H9 (cell line): ENCODE data around the gene LRRC17. TPM values are rescaled to one million over a fixed set of nuclear protein-coding genes. Genes with fewer than 3 reads are reported as not detected.

Experiments used
- DNase-seq: peaks from one replicate; pipeline ENCODE4 v3.0.0-alpha.2; 2017
- H2AFZ ChIP-seq: one replicate; pipeline ENCODE4 v1.6.1; 2013; ENCODE audit warnings: mild to moderate bottlenecking, low read length, control low read depth, moderate library complexity
- H2AK5ac ChIP-seq: 2 replicates; pipeline ENCODE4 v1.6.1; 2013; ENCODE audit warnings: low read length, control low read depth, mixed read lengths; ENCODE audit not compliant: insufficient read length
- H2BK120ac ChIP-seq: one replicate; pipeline ENCODE4 v1.6.1; 2013; ENCODE audit warnings: low read depth, mild to moderate bottlenecking, low read length, control low read depth, inconsistent platforms; ENCODE audit not compliant: poor library complexity, severe bottlenecking
- H2BK12ac ChIP-seq: 2 replicates; pipeline ENCODE4 v1.6.1; 2013; ENCODE audit warnings: low read length, control low read depth, mixed read lengths, low read depth; ENCODE audit not compliant: insufficient read length
- H2BK15ac ChIP-seq: 2 replicates; pipeline ENCODE4 v1.6.1; 2013; ENCODE audit warnings: low read depth, low read length, control low read depth
- H2BK20ac ChIP-seq: one replicate; pipeline ENCODE4 v1.6.1; 2013; ENCODE audit warnings: low read depth, mild to moderate bottlenecking, low read length, control low read depth, inconsistent platforms; ENCODE audit not compliant: poor library complexity, severe bottlenecking
- H2BK5ac ChIP-seq: 2 replicates; pipeline ENCODE4 v1.6.1; 2013; ENCODE audit warnings: low read length, control low read depth, mixed read lengths; ENCODE audit not compliant: insufficient read length
- H3K14ac ChIP-seq: 2 replicates; pipeline ENCODE4 v1.6.1; 2013; ENCODE audit warnings: low read length, control low read depth; ENCODE audit not compliant: insufficient read depth
- H3K18ac ChIP-seq: 2 replicates; pipeline ENCODE4 v1.6.1; 2013; ENCODE audit warnings: low read depth, mild to moderate bottlenecking, mixed read lengths, low read length, control low read depth; ENCODE audit not compliant: insufficient read length
- H3K23ac ChIP-seq: 2 replicates; pipeline ENCODE4 v1.6.1; 2013; ENCODE audit warnings: low read length, control low read depth, mixed read lengths, low read depth; ENCODE audit not compliant: insufficient read length
- H3K23me2 ChIP-seq: 2 replicates; pipeline ENCODE4 v1.6.1; 2013; ENCODE audit warnings: low read depth, mild to moderate bottlenecking, mixed read lengths, low read length, control low read depth; ENCODE audit not compliant: insufficient read length, poor library complexity, severe bottlenecking
- H3K27ac ChIP-seq: 2 replicates; pipeline ENCODE4 v1.5.1; 2013; ENCODE audit warnings: low read length, control low read depth, mixed read lengths, low read depth; ENCODE audit not compliant: insufficient read length
- H3K27me3 ChIP-seq: 2 replicates; pipeline ENCODE4 v1.6.1; 2013; ENCODE audit warnings: low read length, control low read depth, inconsistent platforms; ENCODE audit not compliant: insufficient read depth
- H3K4ac ChIP-seq: 2 replicates; pipeline ENCODE4 v1.6.1; 2013; ENCODE audit warnings: low read depth, mild to moderate bottlenecking, control low read depth, inconsistent platforms, low read length, moderate library complexity
- H3K4me1 ChIP-seq: 2 replicates; pipeline ENCODE4 v1.6.1; 2013; ENCODE audit warnings: low read length, control low read depth, inconsistent platforms; ENCODE audit not compliant: insufficient read depth
- H3K4me2 ChIP-seq: 2 replicates; pipeline ENCODE4 v1.6.1; 2013; ENCODE audit warnings: low read length, control low read depth, mixed read lengths; ENCODE audit not compliant: insufficient read length, insufficient read depth
- H3K56ac ChIP-seq: 2 replicates; pipeline ENCODE4 v1.6.1; 2013; ENCODE audit warnings: low read depth, mild to moderate bottlenecking, mixed read lengths, low read length, control low read depth; ENCODE audit not compliant: insufficient read length
- H3K79me1 ChIP-seq: 2 replicates; pipeline ENCODE4 v1.6.1; 2013; ENCODE audit warnings: low read depth, mild to moderate bottlenecking, moderate library complexity, low read length, control low read depth, inconsistent platforms; ENCODE audit not compliant: insufficient read depth, poor library complexity, severe bottlenecking
- H3K79me2 ChIP-seq: 2 replicates; pipeline ENCODE4 v1.6.1; 2013; ENCODE audit warnings: low read length, control low read depth, inconsistent platforms; ENCODE audit not compliant: insufficient read depth
- H3K9ac ChIP-seq: 2 replicates; pipeline ENCODE4 v1.6.1; 2013; ENCODE audit warnings: low read length, control low read depth, mixed read lengths; ENCODE audit not compliant: insufficient read length; ENCODE audit errors: extremely low read depth
- H3K9me3 ChIP-seq: one replicate; pipeline ENCODE4 v1.6.1; 2013; ENCODE audit warnings: low read depth, low read length, inconsistent platforms; ENCODE audit not compliant: control insufficient read depth
- H3T11ph ChIP-seq: one replicate; pipeline ENCODE4 v1.6.1; 2013; ENCODE audit warnings: mild to moderate bottlenecking, low read length, control low read depth, inconsistent platforms
- H4K20me1 ChIP-seq: one replicate; pipeline ENCODE4 v1.6.1; 2013; ENCODE audit not compliant: control insufficient read depth, insufficient read length, insufficient read depth
- H4K5ac ChIP-seq: 2 replicates; pipeline ENCODE4 v1.6.1; 2013; ENCODE audit warnings: low read depth, mild to moderate bottlenecking, mixed read lengths, low read length, control low read depth; ENCODE audit not compliant: insufficient read length
- H4K8ac ChIP-seq: replicated peaks from 2 replicates; pipeline ENCODE4 v1.6.1; 2013; ENCODE audit warnings: low read length, control low read depth, mixed read lengths, low read depth; ENCODE audit not compliant: insufficient read length
- H4K91ac ChIP-seq: 2 replicates; pipeline ENCODE4 v1.6.1; 2013; ENCODE audit warnings: low read depth, mild to moderate bottlenecking, moderate library complexity, mixed read lengths, low read length, control low read depth; ENCODE audit not compliant: insufficient read length
- H3K27ac Mint-ChIP-seq, 3 experiments: 2 replicates in 2 of 3; 3 replicates in 1 of 3; pipeline ENCODE4 v1.8.0; 2020 to 2021; ENCODE audit warnings: mixed read lengths in 3 of 3, mild to moderate bottlenecking in 1 of 3, moderate library complexity in 1 of 3
- H3K27me3 Mint-ChIP-seq: 2 replicates; pipeline ENCODE4 v1.8.0; 2021; ENCODE audit warnings: low read depth, mild to moderate bottlenecking, moderate library complexity, mixed read lengths
- H3K36me3 Mint-ChIP-seq, 3 experiments: 2 replicates in 2 of 3; 3 replicates in 1 of 3; pipeline ENCODE4 v1.8.0; 2020 to 2021; ENCODE audit warnings: low read depth in 3 of 3, mixed read lengths in 3 of 3; ENCODE audit not compliant: insufficient read depth in 1 of 3
- H3K4me1 Mint-ChIP-seq, 2 experiments: 2 replicates each; pipeline ENCODE4 v1.8.0; 2020; ENCODE audit warnings: mixed read lengths in 2 of 2
- H3K4me3 Mint-ChIP-seq, 2 experiments: 2 replicates in 1 of 2; 3 replicates in 1 of 2; pipeline ENCODE4 v1.8.0; 2020 to 2021; ENCODE audit warnings: mild to moderate bottlenecking in 2 of 2, mixed read lengths in 2 of 2, moderate library complexity in 1 of 2
- H3K9me3 Mint-ChIP-seq, 2 experiments: 2 replicates in 1 of 2; 3 replicates in 1 of 2; pipeline ENCODE4 v1.8.0; 2020; ENCODE audit warnings: mild to moderate bottlenecking in 2 of 2, mixed read lengths in 2 of 2, moderate library complexity in 1 of 2
- CTCF ChIP-seq: fragments of 200-600 bp; sonication (generic); conservative IDR thresholded peaks from 3 replicates; pipeline ENCODE4 v1.8.0; 2021; ENCODE audit warnings: antibody characterized with exemption, mild to moderate bottlenecking
- WGBS: extraction: QIAGEN DNeasy Blood & Tissue Kit; methylation state at CpG from one replicate; pipeline ENCODE4 v1.1.7; 2013; ENCODE audit warnings: missing lambda C conversion rate, low lambda C conversion rate, mixed read lengths; ENCODE audit not compliant: insufficient read length; ENCODE audit errors: extremely low coverage; 5-methylcytosine and 5-hydroxymethylcytosine counted together
- total RNA-seq: library from RNA; stranded (reverse); gene quantifications from 2 replicates; pipeline ENCODE4 v1.2.1, GENCODE V29; 2021

Gene LRRC17
- total RNA-seq, 1 experiment from 2014 or later: 2.0 TPM

- Histone ChIP-seq H4K8ac (no peak overlapping the region), H3K23me2 (no peaks in the 10 kb centered on the region), H3K79me2 (no peaks in the 10 kb centered on the region), H3K9ac (no peak overlapping the region), H4K5ac (no peak overlapping the region), H2BK20ac (no peak overlapping the region), H3K23ac (no peak overlapping the region), H3K18ac (peak overlapping the region; percentile 75), H3K4me2 (no peak overlapping the region), H3K27me3 (no peaks in the 10 kb centered on the region), H3K79me1 (no peaks in the 10 kb centered on the region), H3K14ac (no peak overlapping the region), H2BK5ac (peak overlapping the region; percentile 18), H4K20me1 (no peaks in the 10 kb centered on the region), H4K91ac (no peak overlapping the region), H3K56ac (no peak overlapping the region), H3K9me3 (no peaks in the 10 kb centered on the region), H2BK12ac (no peak overlapping the region), H2AK5ac (no peak overlapping the region), H2AFZ (no peak overlapping the region), H3K27ac (no peak overlapping the region), H3K4ac (no peak overlapping the region; the same call in 1 of the 2 replicates), H2BK15ac (no peak overlapping the region), H3T11ph (no peak overlapping the region), H3K4me1 (no peaks in the 10 kb centered on the region; the same call in 1 of the 2 replicates), H2BK120ac (no peak overlapping the region)
- WGBS: no CpG with 5 or more reads among the region's 23 CpGs
- H3K27me3 Mint-ChIP-seq: no peaks in the 10 kb centered on the region
- peaks cover 17 to 18% of the 10 kb centered on the region in 2 experiments for H3K4me1 Mint-ChIP-seq
- H3K9me3 Mint-ChIP-seq: no peaks in the 10 kb centered on the region
- H3K27ac Mint-ChIP-seq: peak overlapping the region; percentile 33 to 78 (median 52); a peak in 4 of 7 replicates
- H3K36me3 Mint-ChIP-seq: peaks cover 0 to 5% (median 2%) of the 10 kb centered on the region in 3 experiments; a peak in 2 of 7 replicates
- no peak overlapping the region for H3K4me3 Mint-ChIP-seq
- TF ChIP-seq CTCF: no peak
- DNase-seq: no peak
These were observed 60.4 kb downstream of the LRRC17 start for GRCh38 chr7:102973096-102973802.
